DOHH2 (cell line): ENCODE results near the gene KLF18.

Source experiments
- H3F3A ChIP-seq: fragments of 200-600 bp; sonication (generic), shearing (Covaris generic); 2 replicates; pipeline ENCODE4 v1.6.0; 2016; ENCODE audit warnings: antibody characterized with exemption, mild to moderate bottlenecking; ENCODE audit not compliant: control insufficient read depth, insufficient read depth
- H3K27ac ChIP-seq: fragments of 200-600 bp; sonication (generic); 2 replicates; pipeline ENCODE4 v1.5.1; 2014; ENCODE audit warnings: low read depth, mild to moderate bottlenecking, low read length, moderate library complexity
- H3K27me3 ChIP-seq: fragments of 200-600 bp; sonication (generic); 2 replicates; pipeline ENCODE4 v1.6.1; 2014; ENCODE audit warnings: mild to moderate bottlenecking, low read length, mixed read lengths; ENCODE audit not compliant: control insufficient read depth
- H3K36me3 ChIP-seq: fragments of 200-600 bp; sonication (generic); 2 replicates; pipeline ENCODE4 v1.6.1; 2014; ENCODE audit warnings: mild to moderate bottlenecking, low read length, moderate library complexity, mixed read lengths; ENCODE audit not compliant: control insufficient read depth
- H3K4me1 ChIP-seq: fragments of 200-600 bp; sonication (generic); 2 replicates; pipeline ENCODE4 v1.6.1; 2014; ENCODE audit warnings: mild to moderate bottlenecking, low read length, mixed read lengths; ENCODE audit not compliant: control insufficient read depth
- H3K4me2 ChIP-seq: fragments of 200-600 bp; sonication (generic); 2 replicates; pipeline ENCODE4 v1.6.0; 2014; ENCODE audit warnings: mild to moderate bottlenecking, low read length, moderate library complexity
- H3K4me3 ChIP-seq: fragments of 200-600 bp; sonication (generic); 2 replicates; pipeline ENCODE4 v1.5.1; 2014; ENCODE audit warnings: mild to moderate bottlenecking, low read length, mixed read lengths
- H3K79me2 ChIP-seq: fragments of 200-600 bp; sonication (generic); 2 replicates; pipeline ENCODE4 v1.6.1; 2014; ENCODE audit warnings: mild to moderate bottlenecking, low read length, mixed read lengths; ENCODE audit not compliant: control insufficient read depth
- H3K9me2 ChIP-seq: fragments of 200-600 bp; sonication (generic); replicated peaks from 2 replicates; pipeline ENCODE4 v1.6.1; 2014; ENCODE audit warnings: mild to moderate bottlenecking, low read length, mixed read lengths; ENCODE audit not compliant: control insufficient read depth
- H3K9me3 ChIP-seq: fragments of 200-600 bp; sonication (generic); 2 replicates; pipeline ENCODE4 v1.6.1; 2014; ENCODE audit warnings: antibody characterized with exemption, low read length, mixed read lengths; ENCODE audit not compliant: control insufficient read depth, insufficient read depth
- H4K20me1 ChIP-seq: fragments of 200-600 bp; sonication (generic); 2 replicates; pipeline ENCODE4 v1.6.0; 2014; ENCODE audit warnings: low read depth, mild to moderate bottlenecking, antibody characterized with exemption, low read length, moderate library complexity; ENCODE audit not compliant: control insufficient read depth, insufficient read depth
- CTCF ChIP-seq: fragments of 200-600 bp; sonication (generic); IDR thresholded peaks from one replicate; pipeline ENCODE4 v1.5.1; 2014; ENCODE audit warnings: antibody characterized with exemption, mild to moderate bottlenecking, low read depth, low read length; ENCODE audit not compliant: poor library complexity, severe bottlenecking
- EZH2phosphoT487 ChIP-seq: fragments of 200-600 bp; sonication (generic); IDR thresholded peaks from 2 replicates; pipeline ENCODE4 v1.6.1; 2017; ENCODE audit warnings: borderline replicate concordance, mild to moderate bottlenecking, antibody characterized with exemption, low read length, moderate library complexity, mixed read lengths

KLF18 gene

GRCh38 chr1:44138239-44138638, 3.2 kb downstream of the KLF18 start:
- H3K79me2 ChIP-seq: no peaks in the 10 kb centered on the region
- H4K20me1 ChIP-seq: no peaks in the 10 kb centered on the region
- no peaks in the 10 kb centered on the region for H3K4me1 ChIP-seq
- H3K4me3 ChIP-seq: no peak overlapping the region
- no peak for TF ChIP-seq EZH2phosphoT487
- TF ChIP-seq CTCF: no peak
- no peaks in the 10 kb centered on the region for H3K9me2 ChIP-seq
- H3K4me2 ChIP-seq: no peak overlapping the region
- no peak overlapping the region for H3K27ac ChIP-seq
- H3K27me3 ChIP-seq: peaks cover 5% of the 10 kb centered on the region; the same call in 1 of the 2 replicates
- no peaks in the 10 kb centered on the region for H3K9me3 ChIP-seq
- no peaks in the 10 kb centered on the region for H3F3A ChIP-seq
- H3K36me3 ChIP-seq: no peaks in the 10 kb centered on the region

- H3K27me3 ChIP-seq: peaks cover 3% of the 10 kb centered on the region; the same call in 1 of the 2 replicates
- H4K20me1 ChIP-seq: no peaks in the 10 kb centered on the region
- no peaks in the 10 kb centered on the region for H3K4me1 ChIP-seq
- no peak for TF ChIP-seq CTCF
- TF ChIP-seq EZH2phosphoT487: no peak
- H3F3A ChIP-seq: no peaks in the 10 kb centered on the region
- no peaks in the 10 kb centered on the region for H3K79me2 ChIP-seq
- no peak overlapping the region for H3K4me3 ChIP-seq
- no peak overlapping the region for H3K4me2 ChIP-seq
- H3K27ac ChIP-seq: no peak overlapping the region
- no peaks in the 10 kb centered on the region for H3K36me3 ChIP-seq
- no peaks in the 10 kb centered on the region for H3K9me3 ChIP-seq
- H3K9me2 ChIP-seq: no peaks in the 10 kb centered on the region
Observed at GRCh38 chr1:44135886-44136285, 5.5 kb downstream of the KLF18 start.

GRCh38 chr1:44134071-44134920, 7.1 kb downstream of the KLF18 start:
- no peaks in the 10 kb centered on the region for H3K79me2 ChIP-seq
- H4K20me1 ChIP-seq: no peaks in the 10 kb centered on the region
- no peaks in the 10 kb centered on the region for H3K36me3 ChIP-seq
- H3K4me1 ChIP-seq: no peaks in the 10 kb centered on the region
- no peaks in the 10 kb centered on the region for H3K9me2 ChIP-seq
- no peak overlapping the region for H3K27ac ChIP-seq
- no peaks in the 10 kb centered on the region for H3K9me3 ChIP-seq
- H3K4me2 ChIP-seq: no peak overlapping the region
- no peak overlapping the region for H3K4me3 ChIP-seq
- TF ChIP-seq EZH2phosphoT487 (no peak), CTCF (no peak)
- no peaks in the 10 kb centered on the region for H3F3A ChIP-seq
- peaks cover 3% of the 10 kb centered on the region; the same call in 1 of the 2 replicates for H3K27me3 ChIP-seq
